Naive B cell (primary cell): ENCODE data around the gene TVP23A. TPM values are rescaled to one million over a fixed set of nuclear protein-coding genes. Genes with fewer than 3 reads are reported as not detected.

Experiments
- ATAC-seq, 2 donors: fragments of 150-1000 bp; cut with Tn5 transposase; 2 replicates each; pipeline ENCODE4 v1.10.0; 2021; ENCODE audit warnings: low read depth in 2 of 2, mild to moderate bottlenecking in 2 of 2, moderate library complexity in 2 of 2
- DNase-seq: peaks from one replicate; pipeline ENCODE4 v3.0.0; 2022
- H3K27ac Mint-ChIP-seq, 6 donors: one replicate each; pipeline ENCODE4 v1.8.0; 2020 to 2022; ENCODE audit warnings: mild to moderate bottlenecking in 6 of 6, mixed read lengths in 6 of 6, moderate library complexity in 5 of 6, inconsistent platforms in 2 of 6
- H3K27me3 Mint-ChIP-seq, 3 donors: one replicate each; pipeline ENCODE4 v1.8.0; 2021 to 2022; ENCODE audit warnings: mixed read lengths in 3 of 3, mild to moderate bottlenecking in 1 of 3
- H3K36me3 Mint-ChIP-seq, 2 donors: one replicate each; pipeline ENCODE4 v1.8.0; 2020 to 2022; ENCODE audit warnings: mixed read lengths in 2 of 2, inconsistent platforms in 1 of 2, mild to moderate bottlenecking in 1 of 2
- H3K4me1 Mint-ChIP-seq, 3 donors: one replicate each; pipeline ENCODE4 v1.8.0; 2020 to 2022; ENCODE audit warnings: mixed read lengths in 3 of 3, inconsistent platforms in 1 of 3, mild to moderate bottlenecking in 1 of 3, moderate library complexity in 1 of 3
- H3K4me3 Mint-ChIP-seq, 8 donors: one replicate each; pipeline ENCODE4 v1.8.0; 2020 to 2022; ENCODE audit warnings: mild to moderate bottlenecking in 8 of 8, mixed read lengths in 8 of 8, moderate library complexity in 8 of 8, inconsistent platforms in 2 of 8
- H3K9me3 Mint-ChIP-seq, 7 donors: one replicate each; pipeline ENCODE4 v1.8.0; 2020 to 2022; ENCODE audit warnings: mixed read lengths in 7 of 7, mild to moderate bottlenecking in 5 of 7, inconsistent platforms in 2 of 7, moderate library complexity in 1 of 7
- polyA plus RNA-seq, 6 donors: library from polyadenylated mRNA; unstranded; fragments of 300-500 nt; fragmentation: Illumina TruSeq; gene quantifications; one replicate each; pipeline ENCODE4 v1.2.3, GENCODE V29; 2021; ENCODE audit warnings: low read depth in 6 of 6

The TVP23A gene
- under 1 TPM in 5 of 6 donors, not detected in 1; 0.27 to 0.82 (median 0.36) TPM for polyA plus RNA-seq

- peak within 1 kb of the TSS in 6 of 8 donors; percentile 3 to 63 (median 22) for H3K4me3 Mint-ChIP-seq
- H3K36me3 Mint-ChIP-seq = no peaks in the 10 kb centered on the region
These were observed at the start of gene TVP23A for GRCh38 chr16:10817963-10818941. TSS of gene TVP23A (minus strand) at chr16:10818794. CDS start at chr16:10818493, 301 bp downstream.

GRCh38 chr16:10868104-10868595, 49.6 kb upstream of the TVP23A start:
- H3K4me1 Mint-ChIP-seq = peaks cover 68 to 92% (median 84%) of the 10 kb centered on the region in 3 donors
- H3K9me3 Mint-ChIP-seq = peaks cover 0 to 5% (median 0%) of the 10 kb centered on the region in 7 donors
- no peak for ATAC-seq
- no peak for DNase-seq
- no peaks in the 10 kb centered on the region for H3K27me3 Mint-ChIP-seq
- H3K4me3 Mint-ChIP-seq = peak overlapping the region; percentile 72 to 94 (median 85)
- peaks cover 0 to 5% of the 10 kb centered on the region in 2 donors for H3K36me3 Mint-ChIP-seq
- peak overlapping the region; percentile 92 to 99 (median 98) for H3K27ac Mint-ChIP-seq

More at GRCh38 chr16:10817963-10818941, at the start of gene TVP23A:
- H3K4me1 Mint-ChIP-seq = peaks cover 25 to 34% (median 25%) of the 10 kb centered on the region in 3 donors
- peak within 1 kb of the TSS in 1 of 6 donors; percentile 56 for H3K27ac Mint-ChIP-seq
- no peaks in the 10 kb centered on the region for H3K9me3 Mint-ChIP-seq
- ATAC-seq (peak in 1 of 2 donors; percentile 13), DNase-seq (no peak)
- H3K27me3 Mint-ChIP-seq = peaks cover 0 to 8% (median 7%) of the 10 kb centered on the region in 3 donors

- peaks cover 0 to 5% (median 0%) of the 10 kb centered on the region in 7 donors for H3K9me3 Mint-ChIP-seq
- H3K27ac Mint-ChIP-seq = peak overlapping the region; percentile 91 to 99 (median 92)
- ATAC-seq (peak in 1 of 2 donors; percentile 7), DNase-seq (no peak)
- peak overlapping the region; percentile 72 to 94 (median 85) for H3K4me3 Mint-ChIP-seq
- peaks cover 0 to 10% of the 10 kb centered on the region in 2 donors for H3K36me3 Mint-ChIP-seq
- peaks cover 59 to 83% (median 79%) of the 10 kb centered on the region in 3 donors for H3K4me1 Mint-ChIP-seq
- no peaks in the 10 kb centered on the region for H3K27me3 Mint-ChIP-seq
These were observed 48.6 kb upstream of the TVP23A start for GRCh38 chr16:10867199-10867598.

- H3K36me3 Mint-ChIP-seq = peaks cover 0 to 10% of the 10 kb centered on the region in 2 donors
- no peak for ATAC-seq
- H3K9me3 Mint-ChIP-seq = peaks cover 0 to 5% (median 0%) of the 10 kb centered on the region in 7 donors
- peak overlapping the region; percentile 24 to 99 (median 92) for H3K27ac Mint-ChIP-seq
- H3K4me1 Mint-ChIP-seq = peaks cover 51 to 78% (median 74%) of the 10 kb centered on the region in 3 donors
- no peaks in the 10 kb centered on the region for H3K27me3 Mint-ChIP-seq
- peak overlapping the region; percentile 72 to 94 (median 85) for H3K4me3 Mint-ChIP-seq
- DNase-seq = no peak
These were observed 47.7 kb upstream of the TVP23A start for GRCh38 chr16:10865991-10866966.

GRCh38 chr16:10862438-10862837, 43.8 kb upstream of the TVP23A start:
- H3K4me1 Mint-ChIP-seq = peaks cover 27 to 69% (median 49%) of the 10 kb centered on the region in 3 donors
- no peak for DNase-seq
- no peaks in the 10 kb centered on the region for H3K27me3 Mint-ChIP-seq
- H3K9me3 Mint-ChIP-seq = peaks cover 0 to 9% (median 4%) of the 10 kb centered on the region in 7 donors
- H3K27ac Mint-ChIP-seq = no peak overlapping the region
- H3K36me3 Mint-ChIP-seq = peaks cover 14 to 19% of the 10 kb centered on the region in 2 donors
- H3K4me3 Mint-ChIP-seq = no peak overlapping the region
- no peak for ATAC-seq

GRCh38 chr16:10859658-10860057, 41.1 kb upstream of the TVP23A start:
- Mint-ChIP-seq H3K4me1 (peaks cover 13 to 63% (median 40%) of the 10 kb centered on the region in 3 donors), H3K27ac (peak overlapping the region in 1 of 6 donors; percentile 38), H3K4me3 (peak overlapping the region in 1 of 8 donors; percentile 35), H3K9me3 (peaks cover 0 to 9% (median 4%) of the 10 kb centered on the region in 7 donors), H3K27me3 (no peaks in the 10 kb centered on the region), H3K36me3 (peaks cover 14 to 19% of the 10 kb centered on the region in 2 donors)
- DNase-seq (no peak), ATAC-seq (no peak)

GRCh38 chr16:10859020-10859419, 40.4 kb upstream of the TVP23A start:
- Mint-ChIP-seq H3K36me3 (peaks cover 14 to 19% of the 10 kb centered on the region in 2 donors), H3K9me3 (peaks cover 0 to 9% (median 4%) of the 10 kb centered on the region in 7 donors), H3K27me3 (no peaks in the 10 kb centered on the region), H3K4me3 (no peak overlapping the region), H3K4me1 (peaks cover 12 to 66% (median 39%) of the 10 kb centered on the region in 3 donors), H3K27ac (peak overlapping the region in 1 of 6 donors; percentile 55)
- ATAC-seq (no peak), DNase-seq (no peak)

GRCh38 chr16:10858203-10858602, 39.6 kb upstream of the TVP23A start:
- H3K27ac Mint-ChIP-seq = peak overlapping the region in 2 of 6 donors; percentile 47 to 55
- DNase-seq (no peak), ATAC-seq (no peak)
- no peak overlapping the region for H3K4me3 Mint-ChIP-seq
- H3K36me3 Mint-ChIP-seq = peaks cover 10 to 19% of the 10 kb centered on the region in 2 donors
- H3K27me3 Mint-ChIP-seq = no peaks in the 10 kb centered on the region
- peaks cover 15 to 67% (median 40%) of the 10 kb centered on the region in 3 donors for H3K4me1 Mint-ChIP-seq
- H3K9me3 Mint-ChIP-seq = peaks cover 0 to 9% (median 0%) of the 10 kb centered on the region in 7 donors

GRCh38 chr16:10856042-10856441, 37.4 kb upstream of the TVP23A start:
- Mint-ChIP-seq H3K27me3 (no peaks in the 10 kb centered on the region), H3K4me1 (peaks cover 26 to 64% (median 60%) of the 10 kb centered on the region in 3 donors), H3K27ac (peak overlapping the region; percentile 14 to 65 (median 55)), H3K4me3 (peak overlapping the region in 1 of 8 donors; percentile 54), H3K9me3 (peaks cover 0 to 9% (median 0%) of the 10 kb centered on the region in 7 donors), H3K36me3 (peaks cover 4 to 19% of the 10 kb centered on the region in 2 donors)
- ATAC-seq (peak in 1 of 2 donors; percentile 89), DNase-seq (no peak)

GRCh38 chr16:10852948-10853347, 34.4 kb upstream of the TVP23A start:
- H3K4me3 Mint-ChIP-seq = peak overlapping the region in 7 of 8 donors; percentile 2 to 79 (median 32)
- H3K27ac Mint-ChIP-seq = peak overlapping the region in 5 of 6 donors; percentile 5 to 48 (median 13)
- no peak for ATAC-seq
- H3K9me3 Mint-ChIP-seq = no peaks in the 10 kb centered on the region
- peaks cover 33 to 65% (median 59%) of the 10 kb centered on the region in 3 donors for H3K4me1 Mint-ChIP-seq
- no peak for DNase-seq
- peaks cover 0 to 13% of the 10 kb centered on the region in 2 donors for H3K36me3 Mint-ChIP-seq
- no peaks in the 10 kb centered on the region for H3K27me3 Mint-ChIP-seq

GRCh38 chr16:10852286-10852685, 33.7 kb upstream of the TVP23A start:
- DNase-seq (no peak), ATAC-seq (no peak)
- H3K36me3 Mint-ChIP-seq = peaks cover 0 to 15% of the 10 kb centered on the region in 2 donors
- peaks cover 37 to 71% (median 64%) of the 10 kb centered on the region in 3 donors for H3K4me1 Mint-ChIP-seq
- H3K27ac Mint-ChIP-seq = peak overlapping the region in 2 of 6 donors; percentile 13 to 29
- H3K4me3 Mint-ChIP-seq = peak overlapping the region; percentile 0 to 79 (median 32)
- no peaks in the 10 kb centered on the region for H3K9me3 Mint-ChIP-seq
- H3K27me3 Mint-ChIP-seq = no peaks in the 10 kb centered on the region

- Mint-ChIP-seq H3K4me1 (peaks cover 45 to 73% (median 67%) of the 10 kb centered on the region in 3 donors), H3K9me3 (no peaks in the 10 kb centered on the region), H3K4me3 (no peak overlapping the region), H3K36me3 (peaks cover 0 to 15% of the 10 kb centered on the region in 2 donors), H3K27me3 (no peaks in the 10 kb centered on the region), H3K27ac (peak overlapping the region in 2 of 6 donors; percentile 24 to 58)
- DNase-seq = no peak
- ATAC-seq = no peak
These were observed 32.9 kb upstream of the TVP23A start for GRCh38 chr16:10851512-10851911.
